GM08714 (cell line): Measurements from ENCODE around the gene DHX58.

Source experiments
- H3K4me3 ChIP-seq: fragments of 200-500 bp; sonication (Bioruptor generic); 2 replicates; pipeline ENCODE4 v1.5.1; 2014; ENCODE audit warnings: mild to moderate bottlenecking, low read length, inconsistent platforms
- ZNF274 ChIP-seq: IDR thresholded peaks from 2 replicates; pipeline ENCODE4 v1.6.1; 2012; ENCODE audit warnings: mild to moderate bottlenecking, low read depth, low read length

The DHX58 gene

GRCh38 chr17:42135151-42135550 lies 22.6 kb upstream of the DHX58 start:
- no peak for TF ChIP-seq ZNF274
- no peak overlapping the region for H3K4me3 ChIP-seq

GRCh38 chr17:42133461-42134041 lies 21.0 kb upstream of the DHX58 start:
- no peak overlapping the region for H3K4me3 ChIP-seq
- TF ChIP-seq ZNF274: no peak

DNA sequence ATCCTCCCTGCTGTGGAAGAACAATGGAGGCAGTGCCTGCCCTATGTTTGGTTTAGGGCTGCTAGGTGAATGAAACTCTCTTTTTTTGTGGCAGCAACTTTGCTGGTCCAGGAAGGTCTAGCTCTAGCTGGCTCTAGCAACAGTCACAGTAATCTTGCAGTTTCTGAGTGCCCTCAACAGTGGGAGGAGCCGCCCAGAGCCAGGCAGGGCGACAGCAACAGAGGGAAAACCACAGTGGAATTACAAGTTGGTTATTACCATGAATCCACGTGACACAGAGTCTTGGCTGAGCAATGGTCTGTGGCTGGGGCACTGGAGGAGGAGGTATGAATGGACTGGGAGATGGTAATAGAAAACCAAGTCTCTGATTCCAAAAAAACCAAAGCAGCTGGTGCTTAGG lies 20.4 kb upstream of the DHX58 start:
- no peak for TF ChIP-seq ZNF274
- no peak overlapping the region for H3K4me3 ChIP-seq

DNA sequence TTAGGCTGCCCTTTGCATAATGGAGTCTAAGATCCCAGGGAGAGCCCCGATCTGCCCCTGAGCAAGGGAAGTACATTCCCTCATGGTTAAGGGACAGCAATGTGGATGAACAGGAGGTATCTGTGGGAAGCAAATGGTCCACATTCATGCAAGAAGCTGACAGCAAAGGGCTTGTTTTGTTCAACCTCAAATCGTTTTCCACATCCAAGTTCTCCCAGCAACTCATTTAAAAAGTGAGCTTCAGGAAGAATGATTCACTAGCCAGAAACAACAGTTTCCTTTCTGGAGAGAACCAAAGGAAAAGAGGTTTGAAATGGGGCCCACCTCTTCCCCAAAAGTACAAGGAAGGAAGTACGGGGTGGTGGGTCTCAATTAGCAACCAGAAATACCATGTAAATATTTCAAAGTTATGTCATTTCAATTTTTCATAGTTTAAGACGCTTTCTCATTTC lies 19.5 kb upstream of the DHX58 start:
- no peak overlapping the region for H3K4me3 ChIP-seq
- no peak for TF ChIP-seq ZNF274

GRCh38 chr17:42131232-42131631 lies 18.7 kb upstream of the DHX58 start:
- no peak overlapping the region for H3K4me3 ChIP-seq
- TF ChIP-seq ZNF274: no peak

- H3K4me3 ChIP-seq: no peak overlapping the region
- TF ChIP-seq ZNF274: no peak
These were observed 17.9 kb upstream of the DHX58 start for GRCh38 chr17:42130310-42130936.

GRCh38 chr17:42129109-42129837 lies 16.8 kb upstream of the DHX58 start:
- no peak for TF ChIP-seq ZNF274
- no peak overlapping the region for H3K4me3 ChIP-seq

GRCh38 chr17:42127414-42127813 lies 14.9 kb upstream of the DHX58 start:
- H3K4me3 ChIP-seq: no peak overlapping the region

GRCh38 chr17:42126836-42127235 lies 14.3 kb upstream of the DHX58 start:
- no peak for TF ChIP-seq ZNF274

More at GRCh38 chr17:42127414-42127813, 14.9 kb upstream of the DHX58 start:
- TF ChIP-seq ZNF274: no peak

DNA sequence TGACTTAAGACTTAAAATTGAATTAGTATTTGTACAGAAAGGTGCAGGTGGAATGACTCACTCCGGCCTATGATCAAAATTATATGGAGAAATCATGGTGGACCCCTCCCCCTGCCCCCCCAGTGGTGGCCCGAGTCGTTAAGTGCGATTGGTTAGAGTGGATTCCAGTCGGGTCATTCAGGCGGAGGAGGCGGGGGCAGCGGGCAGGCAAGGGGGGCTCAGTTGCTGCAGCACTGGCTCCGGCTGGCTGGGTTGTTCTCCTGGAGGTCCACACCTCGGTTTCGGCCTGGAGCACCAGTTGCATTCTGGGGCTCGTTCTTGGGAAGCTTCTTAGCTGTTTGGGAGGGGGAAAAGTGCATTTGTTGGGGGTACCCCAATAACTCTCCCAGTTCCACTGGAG lies 13.1 kb upstream of the DHX58 start:
- H3K4me3 ChIP-seq: no peak overlapping the region
- no peak for TF ChIP-seq ZNF274

More at GRCh38 chr17:42126836-42127235, 14.3 kb upstream of the DHX58 start:
- no peak overlapping the region for H3K4me3 ChIP-seq

- no peak overlapping the region for H3K4me3 ChIP-seq
- no peak for TF ChIP-seq ZNF274
These were observed 11.7 kb upstream of the DHX58 start for GRCh38 chr17:42124256-42124655.

GRCh38 chr17:42122371-42123303 lies 10.1 kb upstream of the DHX58 start, which contains the start of gene HSPB9:
Gene HSPB9 (plus strand): TSS chr17:42122804. CDS start chr17:42122851, 47 bp downstream.
- no peak for TF ChIP-seq ZNF274
- H3K4me3 ChIP-seq: no peak within 1 kb of the TSS

DNA sequence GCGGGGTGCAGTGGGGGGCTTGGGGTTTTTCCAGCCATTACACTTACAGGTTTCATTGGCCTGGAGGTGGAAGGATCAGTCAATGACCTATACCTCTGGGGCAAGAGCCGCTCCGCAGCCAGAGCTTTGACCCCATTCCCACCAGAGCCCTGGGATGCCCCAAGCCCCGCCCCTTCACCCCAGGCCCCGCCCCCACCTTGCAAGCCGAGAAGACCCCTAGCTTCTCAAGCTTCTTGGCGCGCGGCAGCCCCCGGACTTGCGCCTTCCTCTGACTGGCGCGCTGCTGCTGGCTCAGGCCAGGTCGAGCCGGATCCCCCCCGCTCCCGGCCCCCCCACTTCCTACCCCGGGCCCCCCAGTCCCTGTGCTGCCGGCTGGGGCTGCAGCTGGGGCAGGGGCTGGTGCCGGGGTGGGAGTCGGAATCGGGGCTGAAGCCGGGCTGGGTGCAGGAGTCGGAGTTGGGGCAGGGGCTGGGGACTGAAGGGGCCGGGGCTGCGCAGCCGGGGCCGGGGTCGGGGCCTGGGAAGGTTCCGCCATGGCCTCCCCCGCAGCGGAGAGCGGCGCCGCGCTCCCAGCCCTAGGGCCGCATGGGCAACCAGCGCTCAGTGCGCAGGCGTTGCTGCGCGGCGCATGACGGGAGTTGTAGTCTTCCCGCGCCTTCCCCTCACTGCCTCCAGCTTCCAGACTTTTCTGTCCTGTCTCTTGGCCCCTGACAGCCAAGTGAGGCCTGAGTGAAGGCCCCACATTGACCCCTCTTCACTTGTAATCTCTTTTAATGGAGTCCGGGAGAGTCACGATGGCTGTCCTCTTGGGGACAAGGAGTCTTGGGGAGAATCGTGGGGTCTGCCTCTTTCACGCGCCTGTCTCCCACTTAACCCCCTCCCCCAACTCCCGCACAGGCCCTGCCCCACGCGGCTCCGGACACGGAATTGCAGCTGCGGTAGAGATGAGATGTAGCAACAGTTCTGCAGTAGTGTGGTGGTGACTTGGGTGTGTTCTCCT lies 8.6 kb upstream of the DHX58 start, which contains the start of gene KAT2A:
Gene KAT2A (minus strand): TSS at position 598 of the 1,000 bp plus-strand sequence. CDS start 63 bp downstream, at position 535.
- peak within 1 kb of the TSS; percentile 14 for H3K4me3 ChIP-seq
- no peak for TF ChIP-seq ZNF274
